HepG2 (cell line): ENCODE data around the gene TCAP. TPM values are rescaled to one million over a fixed set of nuclear protein-coding genes. Genes with fewer than 3 reads are reported as not detected.
A peak's percentile ranks its signal among the peaks of the same experiment; 100 is the strongest.

Experiments
- FOSL2 ChIP-seq: sonication (generic); formaldehyde crosslinking; IDR thresholded peaks from 2 replicates; pipeline ENCODE4 v1.4.0; 2020; ENCODE audit warnings: missing genetic modification reagents
- MEF2D ChIP-seq: sonication (generic); formaldehyde crosslinking; IDR thresholded peaks from 2 replicates; pipeline ENCODE4 v1.5.1; 2020; ENCODE audit warnings: mild to moderate bottlenecking, missing genetic modification reagents
- NCOA2 ChIP-seq: sonication (generic); formaldehyde crosslinking; IDR thresholded peaks from 2 replicates; pipeline ENCODE4 v1.8.0; 2022; ENCODE audit warnings: inconsistent platforms
- NCOR1 ChIP-seq: fragments of 200-600 bp; sonication (generic); IDR thresholded peaks from 2 replicates; pipeline ENCODE4 v1.7.0; 2017; ENCODE audit warnings: antibody characterized with exemption, low read length, borderline replicate concordance
- NFE2 ChIP-seq: sonication (generic); formaldehyde crosslinking; IDR thresholded peaks from 2 replicates; pipeline ENCODE4 v1.4.0; 2020; ENCODE audit warnings: missing genetic modification reagents
- NR2F1 ChIP-seq, 2 experiments: fragments of 450-650 bp in 1 of 2; formaldehyde crosslinking in 1 of 2; IDR thresholded peaks; 2 replicates each; pipeline versions ENCODE4 v1.5.0 to v1.6.1; 2016 to 2020; ENCODE audit warnings: mild to moderate bottlenecking in 1 of 2, missing compliant biosample characterization in 1 of 2, missing genetic modification reagents in 1 of 2, moderate library complexity in 1 of 2
- PHF20 ChIP-seq: sonication (generic); formaldehyde crosslinking; IDR thresholded peaks from 2 replicates; pipeline ENCODE4 v1.5.0; 2020; ENCODE audit warnings: mild to moderate bottlenecking, missing genetic modification reagents
- PREB ChIP-seq: sonication (generic); formaldehyde crosslinking; IDR thresholded peaks from 2 replicates; pipeline ENCODE4 v1.4.0; 2020; ENCODE audit warnings: missing genetic modification reagents
- RBM39 ChIP-seq: fragments of 200-400 bp; formaldehyde crosslinking; IDR thresholded peaks from one replicate; pipeline ENCODE4 v1.6.1; 2018; ENCODE audit warnings: antibody characterized with exemption, mild to moderate bottlenecking, low read depth, low read length; ENCODE audit not compliant: poor library complexity, severe bottlenecking
- ZNF251 ChIP-seq: sonication (generic); formaldehyde crosslinking; IDR thresholded peaks from 2 replicates; pipeline ENCODE4 v1.9.0; 2021; ENCODE audit warnings: mild to moderate bottlenecking, missing genetic modification reagents
- ZNF44 ChIP-seq: sonication (generic); formaldehyde crosslinking; IDR thresholded peaks from 2 replicates; pipeline ENCODE4 v1.5.1; 2020; ENCODE audit warnings: mild to moderate bottlenecking, missing genetic modification reagents
- ZNF460 ChIP-seq: sonication (generic); formaldehyde crosslinking; IDR thresholded peaks from 2 replicates; pipeline ENCODE4 v1.5.1; 2020; ENCODE audit warnings: missing genetic modification reagents, mild to moderate bottlenecking, borderline replicate concordance
- ZNF672 ChIP-seq: sonication (generic); formaldehyde crosslinking; IDR thresholded peaks from 2 replicates; pipeline ENCODE4 v1.8.1; 2022; ENCODE audit warnings: missing genetic modification reagents
- polyA plus RNA-seq, 8 experiments: library from polyadenylated mRNA; depleted of rRNA in 3 of 8; stranded (reverse) in 7 of 8; unstranded in 1 of 8; fragments of >200 nt; fragmentation: Illumina TruSeq in 4 of 8; extraction: Trizol in 4 of 8; gene quantifications; 2 replicates each; pipeline versions ENCODE4 v1.2.1 to v1.2.3, GENCODE V29; 2011 to 2016; ENCODE audit warnings: low read depth in 4 of 8, missing spikeins in 1 of 8, mixed read lengths in 1 of 8; ENCODE audit not compliant: insufficient read depth in 1 of 8
- total RNA-seq, 5 experiments: library from RNA; depleted of rRNA; stranded (reverse); fragments of >200 nt; fragmentation: Illumina TruSeq; extraction: Trizol; gene quantifications; 2 replicates each; pipeline ENCODE4 v1.2.3, GENCODE V29; 2016; ENCODE audit warnings: low read depth in 1 of 5
- TF ChIP-seq, protein P1 (sequence below), 2 experiments: fragments of 450-650 bp in 1 of 2; sonication (generic) in 1 of 2; formaldehyde crosslinking in 1 of 2; IDR thresholded peaks; 2 replicates each; pipeline versions ENCODE4 v1.6.1 to v1.8.0; 2016 to 2022; ENCODE audit warnings: antibody characterized with exemption in 1 of 2, mild to moderate bottlenecking in 1 of 2, missing genetic modification reagents in 1 of 2
- TF ChIP-seq, protein P2 (sequence below): sonication (generic); formaldehyde crosslinking; IDR thresholded peaks from 2 replicates; pipeline ENCODE4 v1.5.1; 2020; ENCODE audit warnings: mild to moderate bottlenecking, missing genetic modification reagents, moderate library complexity

Gene TCAP
- total and polyA plus RNA-seq, 2 of the 13 experiments (the other 11 are each of a cell fraction or from before 2014, with no cell fraction given): 0.24 to 0.65 TPM

DNA sequence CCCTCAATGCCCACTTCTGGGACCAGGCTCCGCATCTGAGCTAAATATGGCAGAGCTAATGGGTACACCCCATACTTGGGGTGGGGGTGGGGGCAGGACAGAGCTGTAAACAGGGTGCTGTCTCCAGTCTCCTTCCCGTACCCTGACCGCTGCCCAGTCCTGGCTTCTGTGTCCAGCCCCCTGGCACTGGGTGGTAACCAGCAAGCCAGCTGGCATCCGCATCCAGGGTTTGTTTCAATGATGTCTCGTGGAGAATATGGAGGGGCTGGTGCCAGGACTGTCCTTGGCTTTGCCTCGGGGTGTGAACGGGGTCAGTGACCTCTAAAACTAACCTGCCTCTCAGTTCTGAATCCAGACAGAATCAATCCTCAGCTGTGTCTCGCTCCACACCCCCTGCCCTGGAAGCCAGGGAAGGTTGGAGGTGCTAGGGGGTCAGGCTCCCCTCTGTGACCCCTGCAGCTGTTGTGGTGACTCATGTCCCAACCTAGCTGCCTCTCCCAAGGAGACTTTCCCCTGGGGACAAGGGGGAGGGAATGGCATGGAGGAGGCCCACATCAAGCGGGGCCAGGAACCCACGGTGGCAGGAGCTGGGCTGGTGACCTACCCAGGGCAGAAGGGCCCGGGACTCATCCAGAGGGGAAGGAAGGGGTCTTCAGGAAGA, 1.6 kb downstream of the TCAP start (continued):
- TF ChIP-seq, protein P1, sequence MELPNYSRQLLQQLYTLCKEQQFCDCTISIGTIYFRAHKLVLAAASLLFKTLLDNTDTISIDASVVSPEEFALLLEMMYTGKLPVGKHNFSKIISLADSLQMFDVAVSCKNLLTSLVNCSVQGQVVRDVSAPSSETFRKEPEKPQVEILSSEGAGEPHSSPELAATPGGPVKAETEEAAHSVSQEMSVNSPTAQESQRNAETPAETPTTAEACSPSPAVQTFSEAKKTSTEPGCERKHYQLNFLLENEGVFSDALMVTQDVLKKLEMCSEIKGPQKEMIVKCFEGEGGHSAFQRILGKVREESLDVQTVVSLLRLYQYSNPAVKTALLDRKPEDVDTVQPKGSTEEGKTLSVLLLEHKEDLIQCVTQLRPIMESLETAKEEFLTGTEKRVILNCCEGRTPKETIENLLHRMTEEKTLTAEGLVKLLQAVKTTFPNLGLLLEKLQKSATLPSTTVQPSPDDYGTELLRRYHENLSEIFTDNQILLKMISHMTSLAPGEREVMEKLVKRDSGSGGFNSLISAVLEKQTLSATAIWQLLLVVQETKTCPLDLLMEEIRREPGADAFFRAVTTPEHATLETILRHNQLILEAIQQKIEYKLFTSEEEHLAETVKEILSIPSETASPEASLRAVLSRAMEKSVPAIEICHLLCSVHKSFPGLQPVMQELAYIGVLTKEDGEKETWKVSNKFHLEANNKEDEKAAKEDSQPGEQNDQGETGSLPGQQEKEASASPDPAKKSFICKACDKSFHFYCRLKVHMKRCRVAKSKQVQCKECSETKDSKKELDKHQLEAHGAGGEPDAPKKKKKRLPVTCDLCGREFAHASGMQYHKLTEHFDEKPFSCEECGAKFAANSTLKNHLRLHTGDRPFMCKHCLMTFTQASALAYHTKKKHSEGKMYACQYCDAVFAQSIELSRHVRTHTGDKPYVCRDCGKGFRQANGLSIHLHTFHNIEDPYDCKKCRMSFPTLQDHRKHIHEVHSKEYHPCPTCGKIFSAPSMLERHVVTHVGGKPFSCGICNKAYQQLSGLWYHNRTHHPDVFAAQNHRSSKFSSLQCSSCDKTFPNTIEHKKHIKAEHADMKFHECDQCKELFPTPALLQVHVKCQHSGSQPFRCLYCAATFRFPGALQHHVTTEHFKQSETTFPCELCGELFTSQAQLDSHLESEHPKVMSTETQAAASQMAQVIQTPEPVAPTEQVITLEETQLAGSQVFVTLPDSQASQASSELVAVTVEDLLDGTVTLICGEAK (IDR thresholded peaks at IDR 0.05): no peak
- TF ChIP-seq, protein P1 (CRISPR knock-in tag; IDR thresholded peaks at IDR 0.05): no peak
- TF ChIP-seq ZNF460 (CRISPR knock-in tag) (no peak), ZNF672 (CRISPR knock-in tag) (no peak), FOSL2 (CRISPR knock-in tag) (peak; percentile 47), NCOR1 (no peak), NR2F1 (CRISPR knock-in tag; IDR thresholded peaks at IDR 0.05) (no peak), ZNF251 (CRISPR knock-in tag) (no peak), PREB (CRISPR knock-in tag) (no peak), PHF20 (CRISPR knock-in tag) (no peak), NCOA2 (CRISPR knock-in tag) (no peak), MEF2D (CRISPR knock-in tag) (no peak), ZNF44 (CRISPR knock-in tag) (no peak), NFE2 (CRISPR knock-in tag) (no peak), RBM39 (peak; percentile 42)
- TF ChIP-seq, protein P2, sequence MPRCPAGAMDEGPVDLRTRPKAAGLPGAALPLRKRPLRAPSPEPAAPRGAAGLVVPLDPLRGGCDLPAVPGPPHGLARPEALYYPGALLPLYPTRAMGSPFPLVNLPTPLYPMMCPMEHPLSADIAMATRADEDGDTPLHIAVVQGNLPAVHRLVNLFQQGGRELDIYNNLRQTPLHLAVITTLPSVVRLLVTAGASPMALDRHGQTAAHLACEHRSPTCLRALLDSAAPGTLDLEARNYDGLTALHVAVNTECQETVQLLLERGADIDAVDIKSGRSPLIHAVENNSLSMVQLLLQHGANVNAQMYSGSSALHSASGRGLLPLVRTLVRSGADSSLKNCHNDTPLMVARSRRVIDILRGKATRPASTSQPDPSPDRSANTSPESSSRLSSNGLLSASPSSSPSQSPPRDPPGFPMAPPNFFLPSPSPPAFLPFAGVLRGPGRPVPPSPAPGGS (CRISPR knock-in tag): no peak
